Gastroesophageal sphincter (tissue), 4 donors: ENCODE data around the gene GALNT10. TPM values are rescaled to one million over a fixed set of nuclear protein-coding genes. Genes with fewer than 3 reads are reported as not detected.

Source experiments
- ATAC-seq: fragments of 150-250 bp; one replicate; pipeline ENCODE4 v1.9.1; 2016; ENCODE audit warnings: mild to moderate bottlenecking, moderate library complexity
- H3K27ac ChIP-seq, 4 donors: fragments of 200-600 bp; sonication (generic) in 3 of 4; 1 replicate in 3 of 4; 2 replicates in 1 of 4; pipeline ENCODE4 v1.5.1; 2016 to 2019
- H3K27me3 ChIP-seq: fragments of 200-600 bp; sonication (generic); one replicate; pipeline ENCODE4 v1.5.1; 2019
- H3K36me3 ChIP-seq, 2 donors: fragments of 200-600 bp; sonication (generic); one replicate each; pipeline ENCODE4 v1.5.1; 2019; ENCODE audit warnings: control low read depth in 1 of 2
- H3K4me1 ChIP-seq, 3 donors: fragments of 200-600 bp; sonication (generic); 1 replicate in 2 of 3; 2 replicates in 1 of 3; pipeline ENCODE4 v1.5.1; 2016 to 2019; ENCODE audit warnings: control low read depth in 2 of 3
- H3K4me3 ChIP-seq, 2 donors: fragments of 200-600 bp; sonication (generic); one replicate each; pipeline ENCODE4 v1.5.1; 2019; ENCODE audit warnings: mild to moderate bottlenecking in 1 of 2, moderate library complexity in 1 of 2
- H3K9me3 ChIP-seq, 3 donors: fragments of 200-600 bp; sonication (generic); one replicate each; pipeline ENCODE4 v1.5.1; 2017 to 2019; ENCODE audit warnings: control low read depth in 2 of 3
- EP300 ChIP-seq: sonication (generic); formaldehyde crosslinking; IDR thresholded peaks from one replicate; pipeline ENCODE4 v1.6.1; 2017; ENCODE audit warnings: antibody characterized with exemption, mild to moderate bottlenecking
- POLR2A ChIP-seq, 2 donors: fragments of 450-650 bp; IDR thresholded peaks; one replicate each; pipeline ENCODE4 v1.6.1; 2017; ENCODE audit warnings: antibody characterized with exemption in 2 of 2, mild to moderate bottlenecking in 2 of 2, moderate library complexity in 1 of 2
- POLR2AphosphoS5 ChIP-seq: sonication (generic); formaldehyde crosslinking; IDR thresholded peaks from one replicate; pipeline ENCODE4 v1.6.1; 2017; ENCODE audit warnings: antibody characterized with exemption
- WGBS, 2 donors: methylation state at CpG; one replicate each; pipeline ENCODE4 v1.1.5; 2018; ENCODE audit warnings: low coverage in 1 of 2; 5-methylcytosine and 5-hydroxymethylcytosine counted together
- total RNA-seq, 4 donors: library from RNA; depleted of rRNA; stranded (reverse); fragments of >200 nt; gene quantifications; one replicate each; pipeline ENCODE4 v1.1.0, GENCODE V29; 2016
- TF ChIP-seq, protein P1 (sequence below), 4 experiments: fragments of 200-600 bp in 2 of 4; fragments of 450-650 bp in 2 of 4; sonication (generic) in 1 of 4; IDR thresholded peaks; one replicate each; pipeline ENCODE4 v1.5.1; 2017 to 2019; ENCODE audit warnings: antibody characterized with exemption in 4 of 4, mild to moderate bottlenecking in 2 of 4, moderate library complexity in 2 of 4

GALNT10 gene
- total RNA-seq, 4 donors from 2014 or later = 19.1 to 49.1 (median 34.0) TPM

DNA sequence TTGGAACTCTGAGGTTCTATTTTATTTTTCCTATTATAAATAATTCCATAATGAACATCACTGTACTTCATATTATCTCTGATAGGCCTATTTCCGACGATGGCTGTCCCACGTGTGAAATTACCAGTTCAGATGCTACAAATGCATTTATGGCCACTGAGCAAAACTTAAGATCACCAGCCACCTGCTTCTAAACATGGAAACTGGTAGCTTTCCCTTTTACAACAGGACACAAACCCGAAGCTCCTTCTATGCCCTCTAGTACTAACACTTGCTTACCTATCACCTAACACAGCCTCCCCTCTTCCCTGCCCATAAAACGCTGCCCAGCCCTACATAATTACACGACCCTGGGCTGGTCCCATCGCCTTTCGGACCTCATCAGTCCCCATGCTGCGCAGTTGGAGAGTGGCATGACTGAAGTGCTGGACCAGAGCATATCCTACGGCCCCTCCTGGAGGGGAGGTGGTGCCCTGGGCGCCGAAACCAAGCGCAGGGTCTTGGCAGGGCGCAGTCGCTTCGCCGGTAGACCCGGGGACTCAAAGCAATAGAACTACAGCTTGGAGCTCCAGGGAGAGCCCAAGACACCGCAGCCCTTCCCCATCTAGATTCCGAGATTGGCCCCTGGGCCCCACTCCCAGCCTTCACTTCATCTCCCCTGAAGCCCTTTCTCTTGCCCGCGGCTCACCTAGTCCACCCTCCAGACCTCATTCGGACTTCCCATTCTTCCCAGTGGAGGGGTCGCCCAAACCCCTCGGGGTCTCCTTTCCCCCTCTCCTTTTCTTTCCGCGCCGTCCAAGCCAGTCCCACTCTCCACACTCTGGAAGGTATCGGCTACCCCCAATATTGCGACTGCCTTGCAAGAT is 254.3 kb downstream of the GALNT10 start:
- Histone ChIP-seq H3K36me3 (peaks cover 0 to 33% of the 10 kb centered on the region in 2 donors), H3K4me3 (peak overlapping the region; percentile 75 to 98), H3K27ac (peak overlapping the region; percentile 36 to 95 (median 88)), H3K4me1 (peaks cover 0 to 44% (median 7%) of the 10 kb centered on the region in 3 donors), H3K27me3 (no peaks in the 10 kb centered on the region), H3K9me3 (no peaks in the 10 kb centered on the region)
- no peak for ATAC-seq
- TF ChIP-seq EP300 = no peak
- 2 to 9% methylated on average over 8 to 24 of the region's 30 CpGs for WGBS, 2 donors

DNA sequence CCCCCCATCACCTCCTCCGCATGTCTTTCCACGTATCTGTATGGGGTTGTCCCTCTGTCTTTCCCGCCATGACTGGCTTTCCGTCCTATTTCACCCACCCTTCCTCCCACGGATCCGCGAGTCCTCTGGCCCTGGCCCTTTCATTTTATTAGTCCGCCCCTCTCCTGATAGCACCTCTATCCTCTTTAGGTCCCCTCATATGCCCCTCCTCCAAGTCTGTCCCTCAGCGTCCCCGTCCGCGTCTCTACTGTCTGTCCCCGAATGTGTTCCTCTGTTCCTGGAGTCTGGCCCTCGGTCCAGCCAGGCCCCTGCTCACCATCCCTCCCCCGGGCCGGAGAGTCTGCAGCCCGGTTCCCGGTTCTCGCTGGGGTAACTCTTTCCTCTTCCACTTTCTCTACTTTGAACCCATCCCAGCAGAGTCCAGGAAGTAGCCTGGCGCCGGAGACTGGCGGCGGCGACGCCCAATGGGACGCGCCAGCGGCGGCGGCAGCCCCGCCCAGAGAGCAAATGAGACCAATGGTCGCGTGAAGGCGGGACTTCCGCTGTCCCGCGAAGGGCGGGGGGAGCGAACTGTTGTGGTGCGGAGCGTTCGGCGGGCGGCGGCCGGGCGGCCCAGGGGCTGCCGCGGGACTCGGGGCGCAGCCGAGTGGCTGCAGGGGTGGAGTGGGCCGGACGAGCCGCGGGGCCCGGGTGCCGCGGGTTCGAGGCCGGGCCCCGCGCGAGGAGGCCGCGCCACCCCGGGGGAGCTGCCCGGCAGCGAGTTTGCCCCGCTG is 255.1 kb downstream of the GALNT10 start, which contains the start of gene SAP30L:
Gene SAP30L (plus strand): TSS at position 576 of the 773 bp plus-strand sequence. CDS start 608 bp downstream, outside the sequence.
- 1% methylated on average over 17 to 18 of the region's 70 CpGs for WGBS, 2 donors
- H3K4me1 ChIP-seq = peaks cover 0 to 47% (median 7%) of the 10 kb centered on the region in 3 donors
- H3K4me3 ChIP-seq = peak within 1 kb of the TSS; percentile 75 to 98
- peaks cover 0 to 30% of the 10 kb centered on the region in 2 donors for H3K36me3 ChIP-seq
- no peaks in the 10 kb centered on the region for H3K9me3 ChIP-seq
- peak within 1 kb of the TSS; percentile 48 to 95 (median 88) for H3K27ac ChIP-seq
- TF ChIP-seq EP300 = no peak
- TF ChIP-seq POLR2AphosphoS5 = peak; percentile 84
- peak; percentile 68 to 73 for TF ChIP-seq POLR2A (IDR thresholded peaks at IDR 0.05)
- TF ChIP-seq, protein P1, sequence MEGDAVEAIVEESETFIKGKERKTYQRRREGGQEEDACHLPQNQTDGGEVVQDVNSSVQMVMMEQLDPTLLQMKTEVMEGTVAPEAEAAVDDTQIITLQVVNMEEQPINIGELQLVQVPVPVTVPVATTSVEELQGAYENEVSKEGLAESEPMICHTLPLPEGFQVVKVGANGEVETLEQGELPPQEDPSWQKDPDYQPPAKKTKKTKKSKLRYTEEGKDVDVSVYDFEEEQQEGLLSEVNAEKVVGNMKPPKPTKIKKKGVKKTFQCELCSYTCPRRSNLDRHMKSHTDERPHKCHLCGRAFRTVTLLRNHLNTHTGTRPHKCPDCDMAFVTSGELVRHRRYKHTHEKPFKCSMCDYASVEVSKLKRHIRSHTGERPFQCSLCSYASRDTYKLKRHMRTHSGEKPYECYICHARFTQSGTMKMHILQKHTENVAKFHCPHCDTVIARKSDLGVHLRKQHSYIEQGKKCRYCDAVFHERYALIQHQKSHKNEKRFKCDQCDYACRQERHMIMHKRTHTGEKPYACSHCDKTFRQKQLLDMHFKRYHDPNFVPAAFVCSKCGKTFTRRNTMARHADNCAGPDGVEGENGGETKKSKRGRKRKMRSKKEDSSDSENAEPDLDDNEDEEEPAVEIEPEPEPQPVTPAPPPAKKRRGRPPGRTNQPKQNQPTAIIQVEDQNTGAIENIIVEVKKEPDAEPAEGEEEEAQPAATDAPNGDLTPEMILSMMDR (IDR thresholded peaks at IDR 0.05) = no peak
- H3K27me3 ChIP-seq = no peaks in the 10 kb centered on the region
- peak; percentile 99 for ATAC-seq

DNA sequence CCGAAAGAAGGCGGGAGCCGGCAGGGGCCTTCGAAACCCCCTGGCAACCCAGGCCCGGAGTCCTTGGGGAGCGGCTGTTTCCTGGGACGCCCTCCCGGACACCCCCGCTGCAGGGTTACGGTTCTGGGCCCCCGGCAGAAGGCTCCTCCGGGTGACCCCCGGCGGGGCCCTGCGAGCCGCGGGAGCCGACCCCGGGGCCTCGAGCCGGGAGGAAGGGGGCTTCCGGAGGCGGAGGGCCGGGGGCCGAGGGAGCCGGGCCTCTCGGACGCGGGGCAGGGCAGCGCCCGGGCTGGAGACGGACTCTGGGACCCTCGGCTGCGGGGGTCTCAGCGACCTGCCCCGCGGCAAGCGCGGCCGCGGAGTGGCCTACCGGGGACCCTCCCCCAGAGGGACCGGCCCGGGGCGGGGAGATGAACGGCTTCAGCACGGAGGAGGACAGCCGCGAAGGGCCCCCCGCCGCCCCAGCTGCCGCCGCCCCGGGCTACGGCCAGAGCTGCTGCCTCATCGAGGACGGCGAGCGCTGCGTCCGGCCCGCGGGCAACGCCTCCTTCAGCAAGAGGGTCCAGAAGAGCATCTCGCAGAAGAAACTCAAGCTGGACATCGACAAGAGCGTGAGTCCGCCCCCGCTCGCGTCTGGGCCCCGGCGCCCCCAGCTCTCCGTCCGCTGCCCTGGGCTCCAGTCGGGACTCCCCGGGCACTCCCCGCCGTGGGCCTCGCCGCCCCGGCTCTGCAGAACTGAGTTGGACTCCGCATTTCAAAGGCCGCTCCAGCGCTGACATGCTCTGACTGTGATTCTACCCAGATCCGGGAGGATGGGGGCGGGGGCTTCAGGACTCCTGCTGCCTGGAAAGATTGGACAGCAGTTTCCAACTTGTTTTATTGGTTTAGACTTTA is 255.9 kb downstream of the GALNT10 start:
- peak overlapping the region; percentile 48 to 95 (median 88) for H3K27ac ChIP-seq
- H3K4me1 ChIP-seq = peaks cover 0 to 47% (median 7%) of the 10 kb centered on the region in 3 donors
- no peaks in the 10 kb centered on the region for H3K27me3 ChIP-seq
- H3K9me3 ChIP-seq = no peaks in the 10 kb centered on the region
- peak overlapping the region; percentile 75 to 98 for H3K4me3 ChIP-seq
- peaks cover 0 to 30% of the 10 kb centered on the region in 2 donors for H3K36me3 ChIP-seq
- WGBS, 2 donors = 0% methylated on average over 3 to 13 of the region's 87 CpGs
- ATAC-seq = peak; percentile 11
- TF ChIP-seq POLR2AphosphoS5 = peak; percentile 25
- peak in 1 of 2 donors; percentile 12 for TF ChIP-seq POLR2A (IDR thresholded peaks at IDR 0.05)
- no peak for TF ChIP-seq EP300
- TF ChIP-seq, protein P1 (IDR thresholded peaks at IDR 0.05) = no peak

DNA sequence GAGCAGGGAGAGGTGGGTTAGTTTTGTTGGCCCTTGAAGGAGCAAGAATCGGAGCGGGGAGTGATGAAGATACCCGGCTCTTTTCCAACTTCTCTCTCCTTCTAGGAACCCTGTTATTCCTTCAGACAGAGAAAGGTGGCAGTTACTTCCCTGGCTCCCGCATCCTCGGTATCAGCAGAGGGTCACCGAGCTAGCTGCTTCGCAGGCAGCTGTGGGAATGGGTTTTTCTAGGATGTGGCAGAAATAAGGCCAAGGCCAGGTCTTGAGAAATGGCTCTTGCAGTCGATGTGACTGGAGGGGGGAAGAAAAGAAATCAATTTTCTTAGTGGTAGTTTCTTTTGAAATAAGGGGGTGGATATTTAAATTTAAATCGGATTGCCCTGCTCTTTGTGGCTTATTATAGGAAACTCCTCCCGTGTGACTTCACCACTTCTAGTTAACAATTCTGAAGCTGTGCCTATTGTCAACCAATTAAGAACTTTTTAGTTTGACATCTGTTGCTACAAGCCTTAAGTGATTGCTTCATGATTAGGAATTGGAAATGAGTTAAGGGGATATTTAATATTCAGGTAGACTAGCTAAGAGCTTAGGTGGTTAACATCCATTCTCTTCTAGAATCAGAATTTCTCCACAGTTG is 256.7 kb downstream of the GALNT10 start:
- H3K36me3 ChIP-seq = peaks cover 0 to 30% of the 10 kb centered on the region in 2 donors
- TF ChIP-seq POLR2A (IDR thresholded peaks at IDR 0.05) = no peak
- no peak for TF ChIP-seq POLR2AphosphoS5
- TF ChIP-seq, protein P1 (IDR thresholded peaks at IDR 0.05) = no peak
- TF ChIP-seq EP300 = no peak
- H3K9me3 ChIP-seq = no peaks in the 10 kb centered on the region
- H3K4me1 ChIP-seq = peaks cover 0 to 47% (median 7%) of the 10 kb centered on the region in 3 donors
- peak overlapping the region; percentile 75 to 98 for H3K4me3 ChIP-seq
- H3K27ac ChIP-seq = peak overlapping the region in 3 of 4 donors; percentile 86 to 95 (median 91)
- ATAC-seq = no peak
- no peaks in the 10 kb centered on the region for H3K27me3 ChIP-seq
- 0 to 2% methylated on average over 6 to 10 of the region's 10 CpGs for WGBS, 2 donors
